K562 (cell line): ENCODE data around the gene DHX35. TPM values are rescaled to one million over a fixed set of nuclear protein-coding genes. Genes with fewer than 3 reads are reported as not detected.

Experiments
- CBX1 ChIP-seq: sonication (generic); IDR thresholded peaks from 2 replicates; pipeline ENCODE4 v1.6.1; 2016; ENCODE audit warnings: antibody characterized with exemption, low read depth, mild to moderate bottlenecking
- ETV5 ChIP-seq: sonication (generic); formaldehyde crosslinking; IDR thresholded peaks from 2 replicates; pipeline ENCODE4 v1.4.0; 2020; ENCODE audit warnings: low read depth, mild to moderate bottlenecking, missing genetic modification reagents
- GABPB2 ChIP-seq: fragments of 250-450 bp; sonication (Bioruptor Pico); conservative IDR thresholded peaks from 2 replicates; pipeline ENCODE4 v1.5.1; 2021; ENCODE audit warnings: mild to moderate bottlenecking
- HNRNPK ChIP-seq: fragments of 200-400 bp; formaldehyde crosslinking; IDR thresholded peaks from one replicate; pipeline ENCODE4 v1.6.1; 2018; ENCODE audit warnings: mild to moderate bottlenecking, low read depth, low read length; ENCODE audit not compliant: poor library complexity, severe bottlenecking
- MTA3 ChIP-seq: fragments of 450-650 bp; formaldehyde crosslinking; IDR thresholded peaks from 2 replicates; pipeline ENCODE4 v1.6.1; 2017; ENCODE audit warnings: mild to moderate bottlenecking, borderline replicate concordance
- NR3C1 ChIP-seq: sonication (generic); formaldehyde crosslinking; IDR thresholded peaks from 2 replicates; pipeline ENCODE4 v1.8.1; 2022; ENCODE audit warnings: missing genetic modification reagents
- POLR3A ChIP-seq: IDR thresholded peaks from 2 replicates; pipeline ENCODE4 v1.6.1; 2011; ENCODE audit warnings: borderline replicate concordance, mild to moderate bottlenecking, moderate library complexity; ENCODE audit not compliant: insufficient read length, insufficient read depth; ENCODE audit errors: extremely low read depth
- PRMT5 ChIP-seq: sonication (generic); formaldehyde crosslinking; IDR thresholded peaks from 2 replicates; pipeline ENCODE4 v1.5.0; 2020; ENCODE audit warnings: missing genetic modification reagents
- REST ChIP-seq, 2 experiments: fragments of 450-650 bp; formaldehyde crosslinking in 1 of 2; IDR thresholded peaks; 2 replicates each; pipeline versions ENCODE4 v1.4.0 to v1.6.1; 2014 to 2020; ENCODE audit warnings: mild to moderate bottlenecking in 2 of 2, borderline replicate concordance in 1 of 2, low read depth in 1 of 2
- SIN3B ChIP-seq: fragments of 450-650 bp; IDR thresholded peaks from 2 replicates; pipeline ENCODE4 v1.6.1; 2017; ENCODE audit warnings: low read depth, mild to moderate bottlenecking, moderate library complexity
- SP2 ChIP-seq: IDR thresholded peaks from 2 replicates; pipeline ENCODE4 v1.6.1; 2011; ENCODE audit warnings: mild to moderate bottlenecking, low read depth, low read length, moderate library complexity; ENCODE audit not compliant: poor library complexity, severe bottlenecking; ENCODE audit errors: extremely low read depth
- TAF1 ChIP-seq: IDR thresholded peaks from 2 replicates; pipeline ENCODE4 v1.6.1; 2011; ENCODE audit warnings: mild to moderate bottlenecking, low read length, moderate library complexity; ENCODE audit not compliant: insufficient read depth, control insufficient read depth, severe bottlenecking; ENCODE audit errors: extremely low read depth
- ZNF280B ChIP-seq: fragments of 250-450 bp; sonication (Bioruptor Pico); IDR thresholded peaks from 2 replicates; pipeline ENCODE4 v1.5.1; 2021; ENCODE audit warnings: mild to moderate bottlenecking
- polyA plus RNA-seq, 8 experiments: library from polyadenylated mRNA; depleted of rRNA in 4 of 8; stranded (reverse) in 5 of 8; unstranded in 3 of 8; fragments of >200 nt; fragmentation: Nextera tagmentation in 2 of 8; fragmentation: Illumina TruSeq in 1 of 8; extraction: Ambion mirVana in 2 of 8; extraction: Trizol in 1 of 8; gene quantifications; 2 replicates each; pipeline versions ENCODE4 v1.2.1 to v1.2.3, GENCODE V29; 2011 to 2014; ENCODE audit warnings: inconsistent platforms in 1 of 8, missing spikeins in 1 of 8
- total RNA-seq, 7 experiments: library from RNA; depleted of rRNA in 6 of 7; stranded (reverse); fragments of >200 nt in 6 of 7; fragmentation: Illumina TruSeq in 2 of 7; extraction: Trizol in 2 of 7; gene quantifications; 2 replicates each; pipeline versions ENCODE4 v1.2.1 to v1.2.3, GENCODE V29; 2011 to 2021; ENCODE audit warnings: low replicate concordance in 1 of 7

The DHX35 gene
- total and polyA plus RNA-seq, 9 of the 15 experiments (the other 6 are each of a cell fraction or from before 2014, with no cell fraction given), result 6.5 to 25.6 (median 16.9) TPM

- TF ChIP-seq REST (IDR thresholded peaks at IDR 0.05; ENCODE audit: borderline replicate concordance), result peak; percentile 53
- TF ChIP-seq REST (CRISPR knock-in tag; IDR thresholded peaks at IDR 0.05; ENCODE audit: low read depth), result peak; percentile 73; the same call in 1 of the 2 replicates
- no peak for TF ChIP-seq POLR3A
- TF ChIP-seq HNRNPK, result peak; percentile 27
- TF ChIP-seq ETV5 (CRISPR knock-in tag), result peak; percentile 75; the same call in 1 of the 2 replicates
- no peak for TF ChIP-seq GABPB2 (CRISPR knock-in tag)
- no peak for TF ChIP-seq SP2
- TF ChIP-seq CBX1, result 0 out of 2 replicates have a peak, but pooled peaks have one; percentile 65
- no peak for TF ChIP-seq NR3C1 (CRISPR knock-in tag)
- TF ChIP-seq ZNF280B (CRISPR knock-in tag), result no peak
- peak; percentile 50; the same call in 1 of the 2 replicates for TF ChIP-seq SIN3B
- no peak for TF ChIP-seq PRMT5
- peak; percentile 74 for TF ChIP-seq TAF1
- peak; percentile 68; the same call in 1 of the 2 replicates for TF ChIP-seq MTA3
Measured at GRCh38 chr20:39049684-39050554, 87.8 kb downstream of the DHX35 start (continued).
